Measurements from ENCODE around the gene PNPLA6. TPM values are rescaled to one million over a fixed set of nuclear protein-coding genes. Genes with fewer than 3 reads are reported as not detected.

PNPLA6 gene
- total and polyA plus RNA-seq, 8 donors, result 28.7 to 255 (median 37.7) TPM

DNA sequence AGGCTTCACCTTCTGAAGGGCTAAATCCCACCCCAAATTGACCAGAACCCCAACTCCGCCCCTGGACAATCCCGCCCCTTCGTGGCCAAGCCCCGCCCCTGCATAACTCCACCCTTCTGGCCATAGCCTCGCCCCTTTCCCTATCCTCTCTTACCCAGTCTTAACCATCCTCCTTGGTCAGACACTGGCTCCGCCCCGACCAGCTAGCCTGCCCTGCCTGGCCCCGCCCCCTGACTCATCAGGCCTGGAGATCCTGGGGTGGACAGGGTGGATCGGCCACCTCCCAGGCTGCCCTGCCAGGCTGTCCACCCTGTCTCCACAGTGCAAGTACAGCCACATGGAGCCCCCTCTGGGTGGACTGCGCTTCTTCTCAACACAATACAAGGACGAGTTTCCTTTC is 27.6 kb upstream of the PNPLA6 start:
- no peak overlapping the region for H3K4me3 ChIP-seq
- intact Hi-C loops (cut with DNase I), result no loop called here
- DNase-seq, result peak in 2 of 4 donors; percentile 85 to 97
- peaks cover 0 to 34% of the 10 kb centered on the region in 2 donors for H3K4me1 ChIP-seq
- TF ChIP-seq CTCF (IDR thresholded peaks at IDR 0.05), result no peak
- no peaks in the 10 kb centered on the region for H3K36me3 ChIP-seq
- H3K27me3 ChIP-seq, result peaks cover 0 to 24% of the 10 kb centered on the region in 2 donors
- no peak overlapping the region for H3K27ac ChIP-seq
- H3K9me3 ChIP-seq, result no peaks in the 10 kb centered on the region
- ATAC-seq, result peak; percentile 68

DNA sequence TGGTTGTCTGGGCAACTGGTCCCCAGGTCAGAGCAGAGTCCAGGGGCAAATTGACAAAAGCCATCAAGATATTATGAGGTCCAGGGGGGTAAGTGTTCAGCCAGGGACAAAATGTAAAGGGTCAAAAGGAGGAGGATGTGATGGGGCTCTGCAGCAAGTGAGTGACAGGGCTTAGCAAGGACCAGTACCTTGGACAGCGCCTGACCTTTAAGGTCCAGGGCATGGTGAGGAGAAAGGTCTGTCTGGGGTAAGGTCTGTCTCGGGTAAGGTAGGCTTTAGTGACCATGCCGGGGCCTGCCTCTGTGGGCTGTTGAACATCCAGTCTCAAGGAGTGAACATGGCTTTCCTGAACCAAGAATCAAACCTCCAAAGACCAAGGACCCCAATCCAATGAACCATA is 25.9 kb upstream of the PNPLA6 start:
- DNase-seq (peak in 1 of 4 donors; percentile 14), ATAC-seq (no peak)
- no peak for TF ChIP-seq CTCF (IDR thresholded peaks at IDR 0.05)
- peaks cover 0 to 27% of the 10 kb centered on the region in 2 donors for H3K27me3 ChIP-seq
- H3K36me3 ChIP-seq, result no peaks in the 10 kb centered on the region
- H3K9me3 ChIP-seq, result no peaks in the 10 kb centered on the region
- no peak overlapping the region for H3K4me3 ChIP-seq
- no peak overlapping the region for H3K27ac ChIP-seq
- intact Hi-C loops (cut with DNase I), result no loop called here
- H3K4me1 ChIP-seq, result peaks cover 0 to 35% of the 10 kb centered on the region in 2 donors

- Histone ChIP-seq H3K27ac (no peak overlapping the region), H3K36me3 (no peaks in the 10 kb centered on the region), H3K27me3 (peaks cover 0 to 40% of the 10 kb centered on the region in 2 donors), H3K9me3 (no peaks in the 10 kb centered on the region), H3K4me3 (no peak overlapping the region), H3K4me1 (peaks cover 0 to 32% of the 10 kb centered on the region in 2 donors)
- no peak for ATAC-seq
- DNase-seq, result peak in 1 of 4 donors; percentile 24
- no peak for TF ChIP-seq CTCF (IDR thresholded peaks at IDR 0.05)
- intact Hi-C loops (cut with DNase I), result no loop called here
Measured at GRCh38 chr19:7512400-7512851, 23.1 kb upstream of the PNPLA6 start.

- Histone ChIP-seq H3K9me3 (no peaks in the 10 kb centered on the region), H3K36me3 (no peaks in the 10 kb centered on the region), H3K4me1 (peaks cover 0 to 22% of the 10 kb centered on the region in 2 donors), H3K27ac (peak overlapping the region in 1 of 2 donors; percentile 76), H3K27me3 (peaks cover 0 to 46% of the 10 kb centered on the region in 2 donors), H3K4me3 (no peak overlapping the region)
- no peak for TF ChIP-seq CTCF (IDR thresholded peaks at IDR 0.05)
- intact Hi-C loops (cut with DNase I), result no loop called here
- no peak for ATAC-seq
- no peak for DNase-seq
Measured at GRCh38 chr19:7513809-7514642, 21.5 kb upstream of the PNPLA6 start.

- DNase-seq (peak in 1 of 4 donors; percentile 53), ATAC-seq (peak; percentile 5)
- H3K27ac ChIP-seq, result peak overlapping the region; percentile 76 to 85
- peaks cover 0 to 11% of the 10 kb centered on the region in 2 donors for H3K36me3 ChIP-seq
- intact Hi-C loops (cut with DNase I), result no loop called here
- peak overlapping the region; percentile 29 to 36 for H3K4me3 ChIP-seq
- peaks cover 0 to 46% of the 10 kb centered on the region in 2 donors for H3K27me3 ChIP-seq
- no peaks in the 10 kb centered on the region for H3K9me3 ChIP-seq
- H3K4me1 ChIP-seq, result peaks cover 0 to 22% of the 10 kb centered on the region in 2 donors
- no peak for TF ChIP-seq CTCF (IDR thresholded peaks at IDR 0.05)
Measured at GRCh38 chr19:7515110-7515644, 20.3 kb upstream of the PNPLA6 start.
